Bronchial epithelial cell (primary cell): ENCODE measurements around the gene PDZRN3. TPM values are rescaled to one million over a fixed set of nuclear protein-coding genes. Genes with fewer than 3 reads are reported as not detected.

Experiments used
- DNase-seq: peaks from one replicate; pipeline ENCODE4 v3.0.0-alpha.2; 2010; ENCODE audit warnings: low read depth
- FAIRE-seq: peaks from 2 replicates; lab custom pipeline; 2011; peaks lifted over from hg19 to GRCh38; lab: Jason Lieb, UNC
- H3K27me3 ChIP-seq: 2 replicates; pipeline ENCODE4 v1.5.1; 2011; ENCODE audit warnings: low read length; ENCODE audit not compliant: control insufficient read depth, insufficient read depth
- H3K36me3 ChIP-seq: 2 replicates; pipeline ENCODE4 v1.5.1; 2011; ENCODE audit warnings: low read length; ENCODE audit not compliant: control insufficient read depth, insufficient read depth
- H3K4me3 ChIP-seq: 2 replicates; pipeline ENCODE4 v1.5.1; 2011; ENCODE audit warnings: mild to moderate bottlenecking, low read depth, low read length, control low read depth
- total RNA-seq: library from RNA; depleted of rRNA; stranded (reverse); fragments of >200 nt; gene quantifications from 2 replicates; pipeline ENCODE4 v1.2.1, GENCODE V29; 2014
- TF ChIP-seq, protein P1 (sequence below): IDR thresholded peaks from 2 replicates; pipeline ENCODE4 v1.5.1; 2011; ENCODE audit warnings: mild to moderate bottlenecking, moderate library complexity, low read length, control low read depth, inconsistent platforms; ENCODE audit not compliant: insufficient read depth, severe bottlenecking

The PDZRN3 gene
- total RNA-seq, 1 donor from 2014 or later, result 0.79 TPM

DNA sequence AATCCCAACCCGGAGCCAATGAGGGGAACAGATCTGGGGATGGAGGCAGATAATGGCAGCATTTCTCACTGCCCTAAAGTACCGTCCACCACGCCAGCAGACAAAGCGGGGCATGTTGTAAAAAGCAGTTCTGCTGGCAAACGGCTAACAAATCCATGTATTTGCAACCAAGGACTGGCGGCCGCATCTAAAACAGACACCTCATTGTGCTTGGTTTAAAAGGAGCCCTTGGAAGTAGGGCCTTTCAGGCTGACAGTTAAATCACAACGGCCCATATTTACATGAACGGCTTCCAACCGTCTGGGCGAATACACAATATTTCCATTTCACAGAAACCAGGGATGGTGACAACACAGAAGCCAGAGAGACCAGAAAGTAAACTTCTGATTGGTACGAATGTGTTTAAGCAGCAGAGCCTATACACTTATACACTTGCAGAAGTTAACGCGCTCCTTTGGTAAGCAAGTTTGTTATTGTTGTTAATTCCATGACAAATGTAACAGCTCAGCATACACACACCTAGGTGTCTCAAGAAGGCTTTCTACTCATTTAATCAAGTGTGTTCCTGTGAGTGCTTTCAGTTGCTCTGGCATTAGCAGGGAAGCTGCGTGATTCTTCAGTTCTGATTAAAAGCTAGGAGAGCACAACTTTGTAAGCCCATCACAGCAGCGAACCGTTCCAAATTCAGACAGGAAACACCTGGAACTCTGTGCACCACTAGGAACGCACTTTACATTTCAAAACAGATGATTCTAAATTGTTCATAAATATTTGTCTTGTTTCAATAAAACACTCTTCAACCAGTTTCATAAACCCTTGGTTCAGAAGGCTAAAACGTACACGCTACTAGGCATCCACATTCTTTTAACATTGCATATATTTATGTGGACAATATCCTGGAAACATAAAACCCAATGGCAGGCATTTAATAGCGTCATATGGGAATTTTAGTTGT, 112.9 kb downstream of the PDZRN3 start:
- Histone ChIP-seq H3K4me3 (no peak overlapping the region), H3K36me3 (no peaks in the 10 kb centered on the region), H3K27me3 (no peaks in the 10 kb centered on the region)
- no peak for FAIRE-seq
- no peak for DNase-seq
- TF ChIP-seq, protein P1, sequence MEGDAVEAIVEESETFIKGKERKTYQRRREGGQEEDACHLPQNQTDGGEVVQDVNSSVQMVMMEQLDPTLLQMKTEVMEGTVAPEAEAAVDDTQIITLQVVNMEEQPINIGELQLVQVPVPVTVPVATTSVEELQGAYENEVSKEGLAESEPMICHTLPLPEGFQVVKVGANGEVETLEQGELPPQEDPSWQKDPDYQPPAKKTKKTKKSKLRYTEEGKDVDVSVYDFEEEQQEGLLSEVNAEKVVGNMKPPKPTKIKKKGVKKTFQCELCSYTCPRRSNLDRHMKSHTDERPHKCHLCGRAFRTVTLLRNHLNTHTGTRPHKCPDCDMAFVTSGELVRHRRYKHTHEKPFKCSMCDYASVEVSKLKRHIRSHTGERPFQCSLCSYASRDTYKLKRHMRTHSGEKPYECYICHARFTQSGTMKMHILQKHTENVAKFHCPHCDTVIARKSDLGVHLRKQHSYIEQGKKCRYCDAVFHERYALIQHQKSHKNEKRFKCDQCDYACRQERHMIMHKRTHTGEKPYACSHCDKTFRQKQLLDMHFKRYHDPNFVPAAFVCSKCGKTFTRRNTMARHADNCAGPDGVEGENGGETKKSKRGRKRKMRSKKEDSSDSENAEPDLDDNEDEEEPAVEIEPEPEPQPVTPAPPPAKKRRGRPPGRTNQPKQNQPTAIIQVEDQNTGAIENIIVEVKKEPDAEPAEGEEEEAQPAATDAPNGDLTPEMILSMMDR, result no peak

DNA sequence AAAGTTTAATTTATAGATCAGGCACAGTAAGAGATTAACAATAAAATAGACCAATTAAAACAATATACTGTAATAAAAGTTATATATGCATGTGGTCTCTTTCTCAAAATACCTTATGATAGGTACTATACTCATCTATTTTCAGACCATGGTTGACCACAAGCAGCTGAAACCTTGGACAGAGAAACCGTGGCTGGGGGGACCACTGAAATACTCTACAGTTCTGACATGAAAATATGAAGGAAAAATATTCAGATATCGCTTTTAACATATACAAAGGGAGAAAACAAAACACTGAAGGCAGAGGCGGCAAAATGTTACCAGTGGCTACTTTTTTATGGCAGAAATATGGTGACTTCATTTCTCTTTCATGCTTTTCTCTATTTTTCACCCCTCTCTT, 114.0 kb downstream of the PDZRN3 start:
- no peak for DNase-seq
- TF ChIP-seq, protein P1, result no peak
- Histone ChIP-seq H3K36me3 (no peaks in the 10 kb centered on the region), H3K4me3 (no peak overlapping the region), H3K27me3 (no peaks in the 10 kb centered on the region)
- FAIRE-seq, result no peak

DNA sequence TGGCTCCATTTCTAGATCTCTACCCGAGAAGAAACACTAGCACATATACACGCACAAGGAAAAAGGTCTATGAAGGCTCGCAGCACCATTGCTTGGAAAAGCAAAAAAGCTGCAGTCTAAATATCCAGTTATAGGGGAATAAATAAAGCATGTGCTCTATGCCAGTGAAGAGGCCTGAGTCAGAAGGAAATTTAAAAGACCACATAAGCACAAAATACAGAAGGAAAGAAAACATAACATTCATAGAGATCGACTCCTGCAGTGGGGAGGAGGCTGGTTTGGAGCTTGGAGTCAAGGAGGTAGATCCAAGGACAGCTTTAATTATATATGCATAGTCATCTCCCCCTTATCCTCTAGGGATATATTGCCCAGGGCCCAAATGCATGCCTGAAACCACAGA, 114.4 kb downstream of the PDZRN3 start:
- FAIRE-seq (no peak), DNase-seq (no peak)
- TF ChIP-seq, protein P1, result no peak
- Histone ChIP-seq H3K27me3 (no peaks in the 10 kb centered on the region), H3K36me3 (no peaks in the 10 kb centered on the region), H3K4me3 (no peak overlapping the region)

DNA sequence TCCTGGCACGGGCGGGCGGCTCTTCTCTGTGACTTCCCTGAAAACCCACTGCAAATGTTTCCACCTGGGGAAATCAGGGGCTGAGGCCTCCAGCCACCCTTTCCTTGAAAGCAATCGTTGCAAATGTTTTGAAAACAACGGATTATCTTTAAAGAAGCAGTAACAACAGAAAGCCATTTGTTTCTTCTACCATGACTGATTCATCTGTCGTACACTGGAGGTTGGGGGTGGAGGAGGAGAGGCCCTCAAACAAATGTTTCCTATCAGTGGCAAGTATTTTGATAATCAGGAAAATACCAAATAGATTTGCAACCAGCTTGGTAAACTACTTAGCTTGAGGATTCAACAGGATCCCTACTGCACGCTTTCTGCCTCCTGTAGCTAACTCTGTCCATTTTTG, 114.9 kb downstream of the PDZRN3 start:
- DNase-seq (no peak), FAIRE-seq (no peak)
- Histone ChIP-seq H3K27me3 (no peaks in the 10 kb centered on the region), H3K4me3 (no peak overlapping the region), H3K36me3 (no peaks in the 10 kb centered on the region)
- TF ChIP-seq, protein P1, result no peak

DNA sequence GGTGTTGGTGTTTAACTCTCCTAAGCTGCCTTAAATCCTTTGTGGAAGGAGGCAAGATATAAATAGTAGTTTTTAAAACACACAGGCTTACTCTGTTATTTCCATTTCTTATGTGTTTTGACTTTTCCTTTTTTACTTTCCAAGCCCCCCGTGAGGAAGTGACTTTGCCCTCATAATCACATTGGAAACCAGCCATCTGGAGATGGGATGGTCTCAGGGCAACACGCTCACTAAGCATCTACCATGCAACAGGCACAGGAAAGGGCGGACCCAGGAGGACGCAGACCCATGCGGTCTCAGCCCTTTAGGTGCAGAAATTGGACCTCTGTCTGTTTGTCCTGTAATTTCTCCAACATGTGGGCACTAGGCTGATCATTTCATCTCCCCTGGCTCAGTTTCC, 115.7 kb downstream of the PDZRN3 start:
- FAIRE-seq (no peak), DNase-seq (no peak)
- no peak overlapping the region for H3K4me3 ChIP-seq
- TF ChIP-seq, protein P1, result no peak
- H3K36me3 ChIP-seq, result no peaks in the 10 kb centered on the region
- no peaks in the 10 kb centered on the region for H3K27me3 ChIP-seq
